Endothelial cell of umbilical vein (primary cell): ENCODE results near the gene HOPX.

Experiments
- EZH2 ChIP-seq: IDR thresholded peaks from 2 replicates; pipeline ENCODE4 v1.6.1; 2012; ENCODE audit warnings: borderline replicate concordance, low read depth, mild to moderate bottlenecking, moderate library complexity, low read length, inconsistent platforms; ENCODE audit not compliant: severe bottlenecking
- JUN ChIP-seq: IDR thresholded peaks from 2 replicates; pipeline ENCODE4 v1.6.1; 2011; ENCODE audit warnings: borderline replicate concordance, low read depth; ENCODE audit not compliant: insufficient read length, insufficient read depth
- POLR2A ChIP-seq: IDR thresholded peaks from 2 replicates; pipeline ENCODE4 v1.6.1; 2012; ENCODE audit warnings: low read depth, mild to moderate bottlenecking, control low read depth, low read length
- POLR2AphosphoS5 ChIP-seq: IDR thresholded peaks from 2 replicates; pipeline ENCODE4 v1.6.1; 2012; ENCODE audit warnings: low read depth, mild to moderate bottlenecking, control low read depth, low read length, moderate library complexity; ENCODE audit not compliant: insufficient read depth
- TF ChIP-seq, protein P1 (sequence below), 2 donors: IDR thresholded peaks; 1 replicate in 1 of 2; 2 replicates in 1 of 2; pipeline ENCODE4 v1.5.1; 2011; ENCODE audit warnings: low read length in 2 of 2, mild to moderate bottlenecking in 2 of 2, moderate library complexity in 2 of 2, control low read depth in 1 of 2, inconsistent platforms in 1 of 2, low read depth in 1 of 2; ENCODE audit not compliant: insufficient read depth in 1 of 2; ENCODE audit errors: extremely low read depth in 1 of 2

DNA sequence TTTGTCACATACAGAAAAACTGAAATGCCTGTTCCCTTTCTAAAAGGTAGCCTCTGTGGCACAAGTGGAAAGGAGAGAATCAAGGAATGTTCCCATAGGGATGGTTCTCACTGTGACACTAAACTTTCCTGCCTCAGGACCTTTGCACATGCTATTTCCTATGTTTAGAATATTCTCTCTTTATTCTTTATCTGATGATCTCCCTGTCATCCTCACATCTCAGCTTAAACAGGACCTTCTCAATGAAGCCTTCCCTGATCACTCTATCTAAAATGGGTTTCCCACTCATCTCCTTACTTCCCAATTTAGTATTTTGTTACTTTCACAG lies 32.3 kb downstream of the HOPX start:
- TF ChIP-seq POLR2AphosphoS5 (no peak), POLR2A (no peak), EZH2 (no peak), JUN (no peak)
- TF ChIP-seq, protein P1, sequence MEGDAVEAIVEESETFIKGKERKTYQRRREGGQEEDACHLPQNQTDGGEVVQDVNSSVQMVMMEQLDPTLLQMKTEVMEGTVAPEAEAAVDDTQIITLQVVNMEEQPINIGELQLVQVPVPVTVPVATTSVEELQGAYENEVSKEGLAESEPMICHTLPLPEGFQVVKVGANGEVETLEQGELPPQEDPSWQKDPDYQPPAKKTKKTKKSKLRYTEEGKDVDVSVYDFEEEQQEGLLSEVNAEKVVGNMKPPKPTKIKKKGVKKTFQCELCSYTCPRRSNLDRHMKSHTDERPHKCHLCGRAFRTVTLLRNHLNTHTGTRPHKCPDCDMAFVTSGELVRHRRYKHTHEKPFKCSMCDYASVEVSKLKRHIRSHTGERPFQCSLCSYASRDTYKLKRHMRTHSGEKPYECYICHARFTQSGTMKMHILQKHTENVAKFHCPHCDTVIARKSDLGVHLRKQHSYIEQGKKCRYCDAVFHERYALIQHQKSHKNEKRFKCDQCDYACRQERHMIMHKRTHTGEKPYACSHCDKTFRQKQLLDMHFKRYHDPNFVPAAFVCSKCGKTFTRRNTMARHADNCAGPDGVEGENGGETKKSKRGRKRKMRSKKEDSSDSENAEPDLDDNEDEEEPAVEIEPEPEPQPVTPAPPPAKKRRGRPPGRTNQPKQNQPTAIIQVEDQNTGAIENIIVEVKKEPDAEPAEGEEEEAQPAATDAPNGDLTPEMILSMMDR (IDR thresholded peaks at IDR 0.05; ENCODE audit: extremely low read depth in 1 of 2, insufficient read depth in 1 of 2, low read depth in 1 of 2, low read length in 2 of 2): no peak
